ENCODE data around the gene SNTG2. TPM values are rescaled to one million over a fixed set of nuclear protein-coding genes. Genes with fewer than 3 reads are reported as not detected.

SNTG2 gene
- total RNA-seq, 1 experiment from 2014 or later: not detected

GRCh38 chr2:1286929-1287328 is 336.3 kb downstream of the SNTG2 start:
- BruUV-seq (replicated peaks): no TSS peak
- intact Hi-C loops (cut with micrococcal nuclease; ENCODE audit: unreplicated experiment): no loop called here
- DNase-seq: no peak
- H3K27ac Mint-ChIP-seq (ENCODE audit: unreplicated experiment): no peak overlapping the region
- H3K27me3 Mint-ChIP-seq (ENCODE audit: insufficient read depth, unreplicated experiment): peaks cover 6% of the 10 kb centered on the region
- H3K36me3 ChIP-seq (ENCODE audit: control insufficient read depth, insufficient read depth, low read length): no peaks in the 10 kb centered on the region
- no peaks in the 10 kb centered on the region for H3K9me3 ChIP-seq
- ChIA-PET POLR2A (no interaction called here), CTCF (no interaction called here)
- no peaks in the 10 kb centered on the region for H3K4me1 Mint-ChIP-seq (ENCODE audit: low read depth, unreplicated experiment)
- H3K36me3 Mint-ChIP-seq (ENCODE audit: insufficient read depth, unreplicated experiment): no peaks in the 10 kb centered on the region
- TF ChIP-seq CTCF (IDR thresholded peaks at IDR 0.05; ENCODE audit: insufficient read depth in 1 of 2, low read depth in 1 of 2, low read length in 1 of 2, severe bottlenecking in 1 of 2, unreplicated experiment in 1 of 2): no peak
- H3K27me3 ChIP-seq (replicated peaks; ENCODE audit: control insufficient read depth, insufficient read depth, low read length): no peaks in the 10 kb centered on the region
- H3K4me3 Mint-ChIP-seq (ENCODE audit: unreplicated experiment): no peak overlapping the region
- no peaks in the 10 kb centered on the region for H3K4me1 ChIP-seq
- H3K9me3 Mint-ChIP-seq (ENCODE audit: unreplicated experiment): peaks cover 10% of the 10 kb centered on the region
- H3K4me3 ChIP-seq (ENCODE audit: low read depth, low read length): no peak overlapping the region

GRCh38 chr2:1287427-1287826 is 336.8 kb downstream of the SNTG2 start:
- intact Hi-C loops (cut with micrococcal nuclease; ENCODE audit: unreplicated experiment): no loop called here
- H3K27me3 ChIP-seq (replicated peaks; ENCODE audit: control insufficient read depth, insufficient read depth, low read length): no peaks in the 10 kb centered on the region
- no peak overlapping the region for H3K4me3 ChIP-seq (ENCODE audit: low read depth, low read length)
- Mint-ChIP-seq H3K4me3 (ENCODE audit: unreplicated experiment) (no peak overlapping the region), H3K27ac (ENCODE audit: unreplicated experiment) (no peak overlapping the region), H3K4me1 (ENCODE audit: low read depth, unreplicated experiment) (no peaks in the 10 kb centered on the region), H3K36me3 (ENCODE audit: insufficient read depth, unreplicated experiment) (no peaks in the 10 kb centered on the region), H3K27me3 (ENCODE audit: insufficient read depth, unreplicated experiment) (peaks cover 6% of the 10 kb centered on the region), H3K9me3 (ENCODE audit: unreplicated experiment) (peaks cover 10% of the 10 kb centered on the region)
- BruUV-seq (replicated peaks): no TSS peak
- no peaks in the 10 kb centered on the region for H3K4me1 ChIP-seq
- TF ChIP-seq CTCF (IDR thresholded peaks at IDR 0.05; ENCODE audit: insufficient read depth in 1 of 2, low read depth in 1 of 2, low read length in 1 of 2, severe bottlenecking in 1 of 2, unreplicated experiment in 1 of 2): no peak
- no peaks in the 10 kb centered on the region for H3K9me3 ChIP-seq
- no peaks in the 10 kb centered on the region for H3K36me3 ChIP-seq (ENCODE audit: control insufficient read depth, insufficient read depth, low read length)
- ChIA-PET POLR2A (no interaction called here), CTCF (no interaction called here)
- no peak for DNase-seq

GRCh38 chr2:1294900-1295299 is 344.3 kb downstream of the SNTG2 start:
- H3K9me3 Mint-ChIP-seq (ENCODE audit: unreplicated experiment): peaks cover 9% of the 10 kb centered on the region
- no peak overlapping the region for H3K4me3 Mint-ChIP-seq (ENCODE audit: unreplicated experiment)
- no TSS peak for BruUV-seq (replicated peaks)
- H3K4me3 ChIP-seq (ENCODE audit: low read depth, low read length): no peak overlapping the region
- 0 out of 2 replicates have a peak, but pooled peaks cover 2% of the 10 kb centered on the region for H3K9me3 ChIP-seq
- no peaks in the 10 kb centered on the region for H3K36me3 Mint-ChIP-seq (ENCODE audit: insufficient read depth, unreplicated experiment)
- no peak for DNase-seq
- CTCF ChIA-PET: no interaction called here
- POLR2A ChIA-PET: no interaction called here
- H3K27ac Mint-ChIP-seq (ENCODE audit: unreplicated experiment): no peak overlapping the region
- TF ChIP-seq CTCF (IDR thresholded peaks at IDR 0.05; ENCODE audit: insufficient read depth in 1 of 2, low read depth in 1 of 2, low read length in 1 of 2, severe bottlenecking in 1 of 2, unreplicated experiment in 1 of 2): no peak
- H3K36me3 ChIP-seq (ENCODE audit: control insufficient read depth, insufficient read depth, low read length): no peaks in the 10 kb centered on the region
- intact Hi-C loops (cut with micrococcal nuclease; ENCODE audit: unreplicated experiment): no loop called here
- H3K4me1 Mint-ChIP-seq (ENCODE audit: low read depth, unreplicated experiment): no peaks in the 10 kb centered on the region
- no peaks in the 10 kb centered on the region for H3K4me1 ChIP-seq
- H3K27me3 ChIP-seq (replicated peaks; ENCODE audit: control insufficient read depth, insufficient read depth, low read length): no peaks in the 10 kb centered on the region
- peaks cover 5% of the 10 kb centered on the region for H3K27me3 Mint-ChIP-seq (ENCODE audit: insufficient read depth, unreplicated experiment)
